ENCODE measurements around the gene CCDC88A. TPM values are rescaled to one million over a fixed set of nuclear protein-coding genes. Genes with fewer than 3 reads are reported as not detected.
A peak's percentile ranks its signal among the peaks of the same experiment; 100 is the strongest.
"Not testable (repeated sequence)": the region's sequence is repeated elsewhere in the genome, so short reads cannot be mapped to it uniquely, and the experiment has no call there.

The CCDC88A gene
- total and polyA plus RNA-seq, 2 experiments from 2014 or later, result 40.6 to 64.1 TPM

DNA sequence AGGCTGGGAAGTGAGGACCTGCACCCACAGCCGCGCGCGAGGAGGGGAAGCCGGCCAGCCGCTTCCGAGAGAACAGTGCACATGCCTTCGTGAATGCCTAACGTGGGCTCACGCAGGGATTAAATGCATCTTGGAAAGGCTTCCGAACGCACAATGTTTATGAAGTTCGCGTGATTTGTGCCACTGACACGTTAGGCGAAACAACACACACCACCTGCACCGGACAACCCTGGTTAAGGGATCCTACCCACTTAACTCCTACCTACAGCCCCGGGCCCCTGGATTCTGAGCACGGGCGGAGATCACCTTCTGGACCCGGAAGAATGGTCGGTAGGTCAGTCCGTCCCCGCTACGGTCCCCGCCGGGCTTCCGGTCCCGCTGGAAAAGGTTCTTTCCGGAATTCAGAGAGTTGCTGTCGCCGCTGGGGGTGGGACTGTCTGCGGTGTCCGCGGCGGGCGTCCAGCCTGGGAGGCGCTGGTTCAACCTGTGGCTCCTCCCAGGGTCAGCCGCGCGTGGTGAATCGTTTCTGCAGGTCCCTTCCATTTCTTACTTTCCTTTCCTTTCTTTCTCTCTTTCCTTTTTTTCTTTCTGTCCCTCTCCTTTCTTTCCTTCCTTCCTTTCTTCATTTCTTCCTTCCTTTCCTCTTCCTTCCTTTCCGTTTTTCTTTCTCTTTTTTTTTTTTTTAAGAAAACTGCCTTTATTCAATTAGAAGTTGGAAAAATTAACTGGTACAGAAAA lies 150.6 kb downstream of the CCDC88A start, which contains the start of gene MTIF2:
MTIF2 (minus strand) TSS at position 325 of the 738 bp plus-strand sequence. CDS start 5,373 bp downstream, outside the sequence.
- H3K4me3 ChIP-seq, result peak within 1 kb of the TSS; percentile 86

GRCh38 chr2:55268288-55268906 lies 151.3 kb downstream of the CCDC88A start:
- TF ChIP-seq, protein P1, sequence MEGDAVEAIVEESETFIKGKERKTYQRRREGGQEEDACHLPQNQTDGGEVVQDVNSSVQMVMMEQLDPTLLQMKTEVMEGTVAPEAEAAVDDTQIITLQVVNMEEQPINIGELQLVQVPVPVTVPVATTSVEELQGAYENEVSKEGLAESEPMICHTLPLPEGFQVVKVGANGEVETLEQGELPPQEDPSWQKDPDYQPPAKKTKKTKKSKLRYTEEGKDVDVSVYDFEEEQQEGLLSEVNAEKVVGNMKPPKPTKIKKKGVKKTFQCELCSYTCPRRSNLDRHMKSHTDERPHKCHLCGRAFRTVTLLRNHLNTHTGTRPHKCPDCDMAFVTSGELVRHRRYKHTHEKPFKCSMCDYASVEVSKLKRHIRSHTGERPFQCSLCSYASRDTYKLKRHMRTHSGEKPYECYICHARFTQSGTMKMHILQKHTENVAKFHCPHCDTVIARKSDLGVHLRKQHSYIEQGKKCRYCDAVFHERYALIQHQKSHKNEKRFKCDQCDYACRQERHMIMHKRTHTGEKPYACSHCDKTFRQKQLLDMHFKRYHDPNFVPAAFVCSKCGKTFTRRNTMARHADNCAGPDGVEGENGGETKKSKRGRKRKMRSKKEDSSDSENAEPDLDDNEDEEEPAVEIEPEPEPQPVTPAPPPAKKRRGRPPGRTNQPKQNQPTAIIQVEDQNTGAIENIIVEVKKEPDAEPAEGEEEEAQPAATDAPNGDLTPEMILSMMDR (IDR thresholded peaks at IDR 0.05; ENCODE audit: low read depth, low read length), result no peak
- peak in 1 of 2 donors; percentile 1 for DNase-seq (ENCODE audit: low read depth in 1 of 2, low spot score in 1 of 2)
- peaks cover 16% of the 10 kb centered on the region for H3K36me3 ChIP-seq
- peak overlapping the region; percentile 86 for H3K4me3 ChIP-seq
- no peaks in the 10 kb centered on the region for H3K9me3 ChIP-seq (ENCODE audit: low read depth)
- peak overlapping the region; percentile 91 for H3K27ac ChIP-seq
- H3K4me1 ChIP-seq (ENCODE audit: low read depth), result peaks cover 5% of the 10 kb centered on the region
- no peaks in the 10 kb centered on the region for H3K27me3 ChIP-seq

More for the DNA sequence above, 150.6 kb downstream of the CCDC88A start, which contains the start of gene MTIF2:
- Histone ChIP-seq H3K27ac (peak within 1 kb of the TSS; percentile 91), H3K9me3 (ENCODE audit: low read depth) (no peaks in the 10 kb centered on the region), H3K36me3 (peaks cover 12% of the 10 kb centered on the region), H3K4me1 (ENCODE audit: low read depth) (peaks cover 5% of the 10 kb centered on the region), H3K27me3 (no peaks in the 10 kb centered on the region)
- peak; percentile 96 for DNase-seq (ENCODE audit: low read depth in 1 of 2, low spot score in 1 of 2)
- TF ChIP-seq, protein P1 (IDR thresholded peaks at IDR 0.05; ENCODE audit: low read depth, low read length), result no peak

DNA sequence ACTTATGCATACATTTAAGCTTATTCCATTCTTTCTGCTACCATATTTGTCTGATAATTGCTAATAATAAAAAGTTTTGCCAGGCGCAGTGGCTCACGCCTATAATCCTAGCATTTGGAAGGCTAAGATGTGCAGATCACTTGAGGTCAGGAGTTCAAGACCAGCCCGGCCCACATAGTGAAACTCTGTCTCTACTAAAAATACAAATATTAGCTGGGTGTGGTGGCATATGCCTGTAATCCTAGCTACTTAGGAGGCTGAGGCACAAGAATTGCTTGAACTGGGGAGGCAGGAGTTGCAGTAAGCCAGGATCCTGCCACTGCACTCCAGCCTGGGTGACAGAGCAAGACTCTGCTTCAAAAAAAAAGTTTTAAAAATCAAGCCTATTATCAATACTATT lies 160.1 kb downstream of the CCDC88A start:
- H3K4me1 ChIP-seq (ENCODE audit: low read depth); DNase-seq (ENCODE audit: low read depth in 1 of 2, low spot score in 1 of 2); H3K9me3 ChIP-seq (ENCODE audit: low read depth); H3K4me3 ChIP-seq; H3K27me3 ChIP-seq; H3K27ac ChIP-seq: not testable (repeated sequence)
- peaks cover 40% of the 10 kb centered on the region for H3K36me3 ChIP-seq

DNA sequence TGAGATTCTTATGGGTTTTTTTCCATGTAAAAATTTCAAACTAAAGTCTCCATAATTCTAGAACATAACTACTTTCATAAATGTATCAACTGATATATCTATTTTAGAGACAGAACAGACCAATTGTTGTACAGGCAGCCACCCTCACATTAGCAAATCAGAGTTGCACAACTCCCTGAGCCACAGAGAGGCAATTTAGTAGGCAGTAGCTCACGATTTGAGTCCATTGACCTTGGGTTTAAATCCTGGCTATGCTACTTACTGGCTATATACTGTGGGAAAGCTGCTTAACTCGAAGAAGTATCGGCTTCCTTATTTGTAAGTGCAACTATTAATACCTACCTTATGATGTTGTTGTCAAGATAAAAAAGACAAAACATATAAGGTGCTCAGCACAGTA lies 166.8 kb downstream of the CCDC88A start:
- H3K27ac ChIP-seq, result no peak overlapping the region
- DNase-seq (ENCODE audit: low read depth in 1 of 2, low spot score in 1 of 2), result no peak
- H3K4me3 ChIP-seq, result no peak overlapping the region
- peaks cover 41% of the 10 kb centered on the region for H3K36me3 ChIP-seq
- no peaks in the 10 kb centered on the region for H3K4me1 ChIP-seq (ENCODE audit: low read depth)
- H3K27me3 ChIP-seq, result no peaks in the 10 kb centered on the region
- TF ChIP-seq, protein P1 (IDR thresholded peaks at IDR 0.05; ENCODE audit: low read depth, low read length), result no peak
- no peaks in the 10 kb centered on the region for H3K9me3 ChIP-seq (ENCODE audit: low read depth)

GRCh38 chr2:55247025-55247424 lies 172.6 kb downstream of the CCDC88A start:
- Histone ChIP-seq H3K27me3 (no peaks in the 10 kb centered on the region), H3K4me1 (ENCODE audit: low read depth) (no peaks in the 10 kb centered on the region), H3K9me3 (ENCODE audit: low read depth) (no peaks in the 10 kb centered on the region), H3K27ac (peak overlapping the region; percentile 67), H3K36me3 (peaks cover 30% of the 10 kb centered on the region), H3K4me3 (no peak overlapping the region)
- TF ChIP-seq, protein P1 (IDR thresholded peaks at IDR 0.05; ENCODE audit: low read depth, low read length), result no peak
- no peak for DNase-seq (ENCODE audit: low read depth in 1 of 2, low spot score in 1 of 2)

DNA sequence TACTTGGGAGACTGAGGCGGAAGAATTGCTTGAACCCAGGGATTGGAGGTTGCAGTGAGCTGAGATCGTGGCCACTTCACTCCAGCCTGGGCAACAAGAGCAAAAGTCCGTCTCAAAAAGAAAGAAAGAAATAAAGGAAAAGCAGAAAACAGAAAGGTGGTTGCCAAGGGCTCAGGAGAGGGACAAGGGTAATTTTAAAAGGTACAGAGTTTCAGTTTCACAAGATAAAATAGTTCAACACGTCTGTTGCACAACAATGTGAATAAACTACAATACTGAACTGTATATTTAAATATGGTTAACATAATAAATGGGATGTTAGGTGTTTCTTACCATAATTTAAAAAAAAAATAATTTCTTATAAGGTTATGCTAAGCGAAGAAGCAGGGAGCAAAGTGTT lies 174.2 kb downstream of the CCDC88A start:
- no peaks in the 10 kb centered on the region for H3K9me3 ChIP-seq (ENCODE audit: low read depth)
- TF ChIP-seq, protein P1 (IDR thresholded peaks at IDR 0.05; ENCODE audit: low read depth, low read length), result no peak
- H3K4me3 ChIP-seq, result no peak overlapping the region
- no peak for DNase-seq (ENCODE audit: low read depth in 1 of 2, low spot score in 1 of 2)
- peaks cover 27% of the 10 kb centered on the region for H3K36me3 ChIP-seq
- no peak overlapping the region for H3K27ac ChIP-seq
- no peaks in the 10 kb centered on the region for H3K27me3 ChIP-seq
- H3K4me1 ChIP-seq (ENCODE audit: low read depth), result no peaks in the 10 kb centered on the region
